Neural cell (in vitro differentiated cells): ENCODE results near the gene GSTO2. TPM values are rescaled to one million over a fixed set of nuclear protein-coding genes. Genes with fewer than 3 reads are reported as not detected.

Experiments used
- H2AFZ ChIP-seq: fragments of 200-600, 300-800 bp; sonication (generic), shearing (Covaris generic); 2 replicates; pipeline ENCODE4 v1.6.0; 2014; ENCODE audit warnings: low read depth, mild to moderate bottlenecking, antibody characterized with exemption, low read length, moderate library complexity
- H3F3A ChIP-seq: fragments of 200-600 bp; shearing (Covaris generic); 2 replicates; pipeline ENCODE4 v1.6.1; 2016; ENCODE audit warnings: mild to moderate bottlenecking, moderate library complexity, mixed read lengths, antibody characterized with exemption, low read length; ENCODE audit not compliant: insufficient read depth, poor library complexity, severe bottlenecking
- H3K27ac ChIP-seq: fragments of 200-600, 300-800 bp; sonication (generic), shearing (Covaris generic); 2 replicates; pipeline ENCODE4 v1.5.1; 2014; ENCODE audit warnings: mild to moderate bottlenecking, low read length, moderate library complexity
- H3K27me3 ChIP-seq: fragments of 300-800, 200-600 bp; sonication (generic), shearing (Covaris generic); 2 replicates; pipeline ENCODE4 v1.6.0; 2014; ENCODE audit warnings: mild to moderate bottlenecking, low read depth, low read length, moderate library complexity; ENCODE audit not compliant: insufficient read depth
- H3K36me3 ChIP-seq: fragments of 300-800, 200-600 bp; sonication (generic), shearing (Covaris generic); 2 replicates; pipeline ENCODE4 v1.5.1; 2014; ENCODE audit warnings: mild to moderate bottlenecking, antibody characterized with exemption, low read length, moderate library complexity; ENCODE audit not compliant: insufficient read depth
- H3K4me2 ChIP-seq: fragments of 300-800, 200-600 bp; sonication (generic), shearing (Covaris generic); 2 replicates; pipeline ENCODE4 v1.6.0; 2014; ENCODE audit warnings: mild to moderate bottlenecking, low read length
- H3K4me3 ChIP-seq: fragments of 300-800, 200-600 bp; sonication (generic), shearing (Covaris generic); 2 replicates; pipeline ENCODE4 v1.5.1; 2014; ENCODE audit warnings: mild to moderate bottlenecking, low read length, moderate library complexity
- H3K79me2 ChIP-seq: fragments of 200-600 bp; shearing (Covaris generic); replicated peaks from 2 replicates; pipeline ENCODE4 v1.6.0; 2014; ENCODE audit warnings: mild to moderate bottlenecking, low read length, moderate library complexity; ENCODE audit not compliant: insufficient read depth
- H3K9ac ChIP-seq: fragments of 300-800, 200-600 bp; sonication (generic), shearing (Covaris generic); 2 replicates; pipeline ENCODE4 v1.6.1; 2016; ENCODE audit warnings: mild to moderate bottlenecking, low read length, mixed read lengths
- H3K9me2 ChIP-seq: fragments of 200-600 bp; shearing (Covaris generic); 2 replicates; pipeline ENCODE4 v1.6.1; 2016; ENCODE audit warnings: mild to moderate bottlenecking, low read length, mixed read lengths; ENCODE audit not compliant: insufficient read depth
- H3K9me3 ChIP-seq: fragments of 200-600, 300-800 bp; sonication (generic), shearing (Covaris generic); 2 replicates; pipeline ENCODE4 v1.6.1; 2016; ENCODE audit warnings: mild to moderate bottlenecking, mixed run types, low read length, moderate library complexity, mixed read lengths
- H4K20me1 ChIP-seq: fragments of 200-600 bp; shearing (Covaris generic); 2 replicates; pipeline ENCODE4 v1.6.1; 2016; ENCODE audit warnings: mild to moderate bottlenecking, mixed run types; ENCODE audit not compliant: insufficient read depth
- EP300 ChIP-seq: fragments of 450-650 bp; conservative IDR thresholded peaks from 2 replicates; pipeline ENCODE4 v1.6.1; 2014; ENCODE audit warnings: antibody characterized with exemption, mild to moderate bottlenecking, moderate library complexity; ENCODE audit not compliant: poor library complexity, severe bottlenecking
- EZH2 ChIP-seq: fragments of 200-600, 300-800 bp; shearing (Covaris generic), sonication (generic); IDR thresholded peaks from 2 replicates; pipeline ENCODE4 v1.6.1; 2014; ENCODE audit warnings: antibody characterized with exemption, low read length, borderline replicate concordance, mild to moderate bottlenecking; ENCODE audit not compliant: insufficient read depth, poor library complexity, severe bottlenecking
- MXI1 ChIP-seq: fragments of 450-650 bp; conservative IDR thresholded peaks from 2 replicates; pipeline ENCODE4 v1.6.1; 2014; ENCODE audit warnings: antibody characterized with exemption, mild to moderate bottlenecking; ENCODE audit not compliant: poor library complexity, severe bottlenecking
- POLR2AphosphoS5 ChIP-seq: IDR thresholded peaks from 2 replicates; pipeline ENCODE4 v1.6.1; 2012
- RAD21 ChIP-seq: fragments of 450-650 bp; conservative IDR thresholded peaks from 2 replicates; pipeline ENCODE4 v1.6.1; 2014; ENCODE audit warnings: antibody characterized with exemption, mild to moderate bottlenecking, moderate library complexity
- REST ChIP-seq: IDR thresholded peaks from 2 replicates; pipeline ENCODE4 v1.6.1; 2012; ENCODE audit warnings: borderline replicate concordance
- SMC3 ChIP-seq: fragments of 450-650 bp; conservative IDR thresholded peaks from 2 replicates; pipeline ENCODE4 v1.6.1; 2014; ENCODE audit warnings: antibody characterized with exemption, mild to moderate bottlenecking, moderate library complexity; ENCODE audit not compliant: poor library complexity
- TAF1 ChIP-seq: IDR thresholded peaks from 2 replicates; pipeline ENCODE4 v1.6.1; 2012; ENCODE audit warnings: low read depth
- polyA plus RNA-seq: library from polyadenylated mRNA; depleted of rRNA; stranded (reverse); fragments of >200 nt; gene quantifications from 2 replicates; pipeline ENCODE4 v1.2.3, GENCODE V29; 2014
- TF ChIP-seq, protein P1 (sequence below): fragments of 450-650 bp; IDR thresholded peaks from 2 replicates; pipeline ENCODE4 v1.5.1; 2014; ENCODE audit warnings: antibody characterized with exemption, mild to moderate bottlenecking, moderate library complexity; ENCODE audit not compliant: poor library complexity, severe bottlenecking

GSTO2 gene
- polyA plus RNA-seq, 1 donor from 2014 or later: 0.53 TPM

DNA sequence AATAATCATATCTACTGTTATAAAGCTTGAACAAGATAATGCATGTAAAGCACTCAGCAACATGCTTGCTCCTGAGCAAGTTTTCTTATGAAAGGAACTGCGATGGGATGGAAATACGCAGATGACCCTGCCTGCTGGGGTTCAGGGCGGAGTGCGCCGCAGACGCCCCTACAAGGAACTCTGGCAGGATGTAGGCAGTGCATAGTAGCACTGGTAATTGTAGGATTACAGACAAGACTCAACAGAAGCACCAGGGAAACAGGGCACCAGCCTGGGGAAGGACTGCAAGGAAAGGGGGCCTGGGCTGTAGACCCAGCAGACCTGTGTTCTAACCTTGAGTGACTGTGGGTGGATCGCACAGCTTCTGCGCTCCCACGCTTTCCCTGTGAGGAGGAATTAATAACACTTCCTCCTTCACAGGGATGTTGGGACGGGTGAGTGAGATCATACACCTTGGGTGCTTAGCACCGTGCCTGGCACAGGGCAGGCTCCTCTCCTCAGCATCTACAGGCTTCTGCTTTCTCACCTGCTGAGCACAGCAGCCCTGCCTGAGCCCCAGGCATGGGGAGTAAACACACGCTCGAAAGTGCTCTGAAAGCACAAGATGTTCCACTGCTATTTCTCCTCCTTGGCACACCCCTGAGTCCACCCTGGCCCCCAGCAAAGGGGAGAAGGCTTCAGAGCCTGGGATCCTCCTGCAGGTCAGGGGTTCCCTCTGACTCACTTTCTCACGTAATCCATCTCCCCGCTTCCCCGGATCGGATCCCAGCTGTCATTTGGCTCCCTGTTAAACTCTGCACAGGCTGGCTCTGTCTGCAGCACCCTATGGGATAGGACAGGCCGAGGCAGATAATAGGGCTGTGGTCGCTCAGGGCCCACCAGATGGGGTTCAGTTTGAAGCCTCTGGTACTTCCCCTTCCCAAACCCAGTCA, 50.1 kb downstream of the GSTO2 start:
- Histone ChIP-seq H2AFZ (no peak overlapping the region), H3K27ac (no peak overlapping the region), H3K27me3 (no peaks in the 10 kb centered on the region), H3K9ac (no peak overlapping the region), H3K9me3 (no peaks in the 10 kb centered on the region), H3F3A (no peaks in the 10 kb centered on the region), H4K20me1 (no peaks in the 10 kb centered on the region), H3K79me2 (no peaks in the 10 kb centered on the region), H3K4me3 (no peak overlapping the region), H3K9me2 (no peaks in the 10 kb centered on the region), H3K36me3 (no peaks in the 10 kb centered on the region), H3K4me2 (no peak overlapping the region)
- TF ChIP-seq TAF1 (no peak), MXI1 (no peak), RAD21 (no peak), REST (no peak), SMC3 (no peak), POLR2AphosphoS5 (no peak), EZH2 (no peak), EP300 (no peak)
- TF ChIP-seq, protein P1, sequence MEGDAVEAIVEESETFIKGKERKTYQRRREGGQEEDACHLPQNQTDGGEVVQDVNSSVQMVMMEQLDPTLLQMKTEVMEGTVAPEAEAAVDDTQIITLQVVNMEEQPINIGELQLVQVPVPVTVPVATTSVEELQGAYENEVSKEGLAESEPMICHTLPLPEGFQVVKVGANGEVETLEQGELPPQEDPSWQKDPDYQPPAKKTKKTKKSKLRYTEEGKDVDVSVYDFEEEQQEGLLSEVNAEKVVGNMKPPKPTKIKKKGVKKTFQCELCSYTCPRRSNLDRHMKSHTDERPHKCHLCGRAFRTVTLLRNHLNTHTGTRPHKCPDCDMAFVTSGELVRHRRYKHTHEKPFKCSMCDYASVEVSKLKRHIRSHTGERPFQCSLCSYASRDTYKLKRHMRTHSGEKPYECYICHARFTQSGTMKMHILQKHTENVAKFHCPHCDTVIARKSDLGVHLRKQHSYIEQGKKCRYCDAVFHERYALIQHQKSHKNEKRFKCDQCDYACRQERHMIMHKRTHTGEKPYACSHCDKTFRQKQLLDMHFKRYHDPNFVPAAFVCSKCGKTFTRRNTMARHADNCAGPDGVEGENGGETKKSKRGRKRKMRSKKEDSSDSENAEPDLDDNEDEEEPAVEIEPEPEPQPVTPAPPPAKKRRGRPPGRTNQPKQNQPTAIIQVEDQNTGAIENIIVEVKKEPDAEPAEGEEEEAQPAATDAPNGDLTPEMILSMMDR: no peak

GRCh38 chr10:104321226-104321625, 52.2 kb downstream of the GSTO2 start:
- Histone ChIP-seq H3K27ac (no peak overlapping the region), H2AFZ (no peak overlapping the region), H3K27me3 (no peaks in the 10 kb centered on the region), H3K9me2 (no peaks in the 10 kb centered on the region), H3K79me2 (no peaks in the 10 kb centered on the region), H3K4me2 (no peak overlapping the region), H3K36me3 (no peaks in the 10 kb centered on the region), H3K9ac (no peak overlapping the region), H3K9me3 (no peaks in the 10 kb centered on the region), H3F3A (no peaks in the 10 kb centered on the region), H3K4me3 (no peak overlapping the region), H4K20me1 (no peaks in the 10 kb centered on the region)
- TF ChIP-seq SMC3: no peak
- TF ChIP-seq EP300: no peak
